Ovary (tissue), 9 donors: Measurements from ENCODE around the gene YJEFN3. TPM values are rescaled to one million over a fixed set of nuclear protein-coding genes. Genes with fewer than 3 reads are reported as not detected.

Experiments used
- DNase-seq, 5 donors: peaks; one replicate each; pipeline ENCODE4 v3.0.0-alpha.2; 2019 to 2020
- H3K27ac ChIP-seq, 2 donors: fragments of 200-600 bp; one replicate each; pipeline versions ENCODE4 v1.5.1 to v1.8.0; 2019 to 2022
- H3K27me3 ChIP-seq: fragments of 200-600 bp; one replicate; pipeline ENCODE4 v1.8.0; 2022
- H3K36me3 ChIP-seq: fragments of 200-600 bp; sonication (generic); one replicate; pipeline ENCODE4 v1.5.1; 2019
- H3K4me1 ChIP-seq: one replicate; pipeline ENCODE4 v1.8.1; 2013; ENCODE audit warnings: mild to moderate bottlenecking, moderate library complexity; ENCODE audit not compliant: insufficient read depth
- H3K4me3 ChIP-seq: fragments of 200-600 bp; sonication (generic); one replicate; pipeline ENCODE4 v1.5.1; 2017
- H3K9me3 ChIP-seq, 2 donors: fragments of 200-600 bp in 1 of 2; sonication (generic) in 1 of 2; one replicate each; pipeline versions ENCODE4 v1.5.1 to v1.8.1; 2013 to 2019; ENCODE audit warnings: mild to moderate bottlenecking in 1 of 2, moderate library complexity in 1 of 2
- CTCF ChIP-seq, 3 donors: fragments of 450-650 bp in 2 of 3; fragments of 200-600 bp in 1 of 3; IDR thresholded peaks; one replicate each; pipeline versions ENCODE4 v1.5.1 to v1.8.0; 2016 to 2022; ENCODE audit warnings: antibody characterized with exemption in 3 of 3, mild to moderate bottlenecking in 1 of 3
- EP300 ChIP-seq: sonication (generic); formaldehyde crosslinking; IDR thresholded peaks from one replicate; pipeline ENCODE4 v1.6.1; 2017; ENCODE audit warnings: antibody characterized with exemption
- POLR2A ChIP-seq: fragments of 450-650 bp; IDR thresholded peaks from one replicate; pipeline ENCODE4 v1.6.1; 2017; ENCODE audit warnings: antibody characterized with exemption, mild to moderate bottlenecking, moderate library complexity
- WGBS, 3 donors: extraction: QIAGEN DNeasy Blood & Tissue Kit in 1 of 3; methylation state at CpG; one replicate each; pipeline versions ENCODE4 v1.1.5 to v1.1.7; 2013 to 2017; 5-methylcytosine and 5-hydroxymethylcytosine counted together
- intact Hi-C, 4 donors: fragments of 100-400 bp; cut with DNase I; formaldehyde crosslinking; loops; one replicate each; pipeline versions ENCODE4 v1.11.0 to v1.15.1; 2022 to 2023
- polyA plus RNA-seq, 2 donors: library from polyadenylated mRNA; stranded (reverse); fragments of 200-250 nt in 1 of 2; fragments of 350-450 nt in 1 of 2; fragmentation: Illumina TruSeq in 1 of 2; extraction: RNeasy Lipid Tissue Mini Kit (QIAGEN cat#74804) in 1 of 2; gene quantifications; one replicate each; pipeline ENCODE4 v1.2.3, GENCODE V29; 2013 to 2014
- total RNA-seq, 7 donors: library from RNA; depleted of rRNA in 2 of 7; stranded (reverse); fragments of >200 nt in 2 of 7; fragmentation: NEBNext Ultra II Directional in 3 of 7; extraction: Animal tissue kit (Norgen Biotek cat#: 25700) in 3 of 7; gene quantifications; one replicate each; pipeline versions ENCODE4 v1.1.0 to v1.2.4, GENCODE V29; 2016 to 2023
- donor health status: DM: no; HTN: no; CAD: no; lungs with moderate emphysema.
- donor health status: DM: no; HTN: no; CAD: no.
- donor health status: Bipolar disorder and iron deficiency.
- donor health status: DM: yes; HTN: yes; CAD: no.
- donor health status: DM: no; HTN: no; CAD: no.
- donor health status: DM: yes; HTN: yes; CAD: no.

Gene YJEFN3
- total and polyA plus RNA-seq, 9 donors, result 2.0 to 5.0 (median 2.9) TPM

GRCh38 chr19:19527674-19528625 is 761 bp upstream of the YJEFN3 start:
- no peak overlapping the region for H3K27ac ChIP-seq
- no peaks in the 10 kb centered on the region for H3K4me1 ChIP-seq
- H3K36me3 ChIP-seq, result no peaks in the 10 kb centered on the region
- DNase-seq, result peak in 1 of 5 donors; percentile 23
- intact Hi-C loops, result no loop called here
- H3K4me3 ChIP-seq, result no peak overlapping the region
- WGBS, 3 donors, result 77 to 86% (median 81%) methylated on average over 27 of the region's 27 CpGs
- no peaks in the 10 kb centered on the region for H3K27me3 ChIP-seq
- no peaks in the 10 kb centered on the region for H3K9me3 ChIP-seq
- no peak for TF ChIP-seq CTCF (IDR thresholded peaks at IDR 0.05)
- TF ChIP-seq POLR2A, result no peak
- TF ChIP-seq EP300, result no peak

GRCh38 chr19:19529783-19530422 is 1.2 kb downstream of the YJEFN3 start:
- DNase-seq, result no peak
- no peak overlapping the region for H3K4me3 ChIP-seq
- WGBS, 3 donors, result 66 to 75% (median 68%) methylated on average over 11 of the region's 11 CpGs
- TF ChIP-seq POLR2A, result no peak
- TF ChIP-seq EP300, result no peak
- TF ChIP-seq CTCF (IDR thresholded peaks at IDR 0.05), result no peak
- intact Hi-C loops, result loop anchor here in 3 of 4 donors (2.0 to 5.0 kb wide), 3 partner anchors 112 to 427 kb away; partner anchors contain the start of gene GMIP (in 1 of the 3)
- no peaks in the 10 kb centered on the region for H3K27me3 ChIP-seq
- no peaks in the 10 kb centered on the region for H3K36me3 ChIP-seq
- no peak overlapping the region for H3K27ac ChIP-seq
- H3K9me3 ChIP-seq, result no peaks in the 10 kb centered on the region
- no peaks in the 10 kb centered on the region for H3K4me1 ChIP-seq

- Histone ChIP-seq H3K36me3 (no peaks in the 10 kb centered on the region), H3K27me3 (no peaks in the 10 kb centered on the region), H3K27ac (no peak overlapping the region), H3K4me1 (no peaks in the 10 kb centered on the region), H3K4me3 (no peak overlapping the region), H3K9me3 (no peaks in the 10 kb centered on the region)
- WGBS, 3 donors, result 44 to 48% (median 48%) methylated on average over 9 of the region's 9 CpGs
- no peak for DNase-seq
- no peak for TF ChIP-seq EP300
- no peak for TF ChIP-seq CTCF (IDR thresholded peaks at IDR 0.05)
- no peak for TF ChIP-seq POLR2A
- intact Hi-C loops, result loop anchor here in 3 of 4 donors (2.0 to 5.0 kb wide), 3 partner anchors 112 to 427 kb away; partner anchors contain the start of gene GMIP (in 1 of the 3)
Observed at GRCh38 chr19:19530423-19530804, 1.7 kb downstream of the YJEFN3 start.

GRCh38 chr19:19530889-19531288 is 2.2 kb downstream of the YJEFN3 start:
- WGBS, 3 donors, result 75 to 80% (median 79%) methylated on average over 4 of the region's 4 CpGs
- Histone ChIP-seq H3K4me3 (no peak overlapping the region), H3K9me3 (no peaks in the 10 kb centered on the region), H3K4me1 (no peaks in the 10 kb centered on the region), H3K36me3 (no peaks in the 10 kb centered on the region), H3K27me3 (no peaks in the 10 kb centered on the region), H3K27ac (no peak overlapping the region)
- intact Hi-C loops, result loop anchor here in 3 of 4 donors (2.0 to 5.0 kb wide), 3 partner anchors 111 to 426 kb away; partner anchors contain the start of gene GMIP (in 1 of the 3)
- no peak for DNase-seq
- TF ChIP-seq EP300 (no peak), POLR2A (no peak)
